MCF 10A (cell line): ENCODE measurements around the gene CCNK. TPM values are rescaled to one million over a fixed set of nuclear protein-coding genes. Genes with fewer than 3 reads are reported as not detected.

ENCODE experiments used
- BruUV-seq: library from RNA; stranded (reverse); fragments of 400-500 nt; replicated peaks from 2 replicates; lab custom pipeline; 2021; lab: Mats Ljungman, UMichigan
- CTCF ChIA-PET: fragments of 300-600 bp; sonication (Branson Sonifier 250); formaldehyde crosslinking; extraction: SDS; loops from one replicate; lab custom pipeline; 2021; ENCODE audit warnings: antibody characterized with exemption, inconsistent platforms; lab: Yijun Ruan, JAX
- POLR2A ChIA-PET: fragments of 300-600, 350-650 bp; sonication (Branson Sonifier 250); formaldehyde crosslinking; extraction: SDS; loops from one replicate; lab custom pipeline; 2020; ENCODE audit warnings: antibody characterized with exemption, inconsistent platforms; lab: Yijun Ruan, JAX
- DNase-seq: peaks from one replicate; pipeline ENCODE4 v3.0.0-alpha.2; 2018; ENCODE audit not compliant: unreplicated experiment
- H3K27ac Mint-ChIP-seq: one replicate; pipeline ENCODE4 v1.8.0; 2022; ENCODE audit warnings: mild to moderate bottlenecking, low read depth, mixed read lengths; ENCODE audit not compliant: unreplicated experiment
- H3K27me3 Mint-ChIP-seq: one replicate; pipeline ENCODE4 v1.8.0; 2022; ENCODE audit warnings: mixed read lengths; ENCODE audit not compliant: insufficient read depth, unreplicated experiment
- H3K36me3 Mint-ChIP-seq: one replicate; pipeline ENCODE4 v1.8.0; 2022; ENCODE audit warnings: mild to moderate bottlenecking, moderate library complexity, mixed read lengths; ENCODE audit not compliant: insufficient read depth, unreplicated experiment
- H3K4me1 Mint-ChIP-seq: one replicate; pipeline ENCODE4 v1.8.0; 2022; ENCODE audit warnings: mixed read lengths; ENCODE audit not compliant: insufficient read depth, unreplicated experiment
- H3K4me3 Mint-ChIP-seq: one replicate; pipeline ENCODE4 v1.8.0; 2022; ENCODE audit warnings: mild to moderate bottlenecking, moderate library complexity, mixed read lengths; ENCODE audit not compliant: unreplicated experiment
- H3K9me3 Mint-ChIP-seq: one replicate; pipeline ENCODE4 v1.8.0; 2022; ENCODE audit warnings: mixed read lengths; ENCODE audit not compliant: unreplicated experiment
- CTCF ChIP-seq: fragments of 200-600 bp; IDR thresholded peaks from one replicate; pipeline ENCODE4 v1.8.0; 2022; ENCODE audit warnings: antibody characterized with exemption, mild to moderate bottlenecking; ENCODE audit not compliant: unreplicated experiment
- intact Hi-C: fragments of 100-400 bp; cut with micrococcal nuclease; formaldehyde crosslinking; loops from 2 replicates; pipeline ENCODE4 v1.14.1; 2022
- total RNA-seq: library from RNA; stranded (reverse); gene quantifications from 2 replicates; pipeline ENCODE4 v1.2.3, GENCODE V29; 2022

CCNK gene
- total RNA-seq, 1 experiment from 2014 or later, result 70.4 TPM

GRCh38 chr14:99476864-99477263 lies 4.3 kb upstream of the CCNK start:
- TF ChIP-seq CTCF, result no peak
- H3K36me3 Mint-ChIP-seq, result peaks cover 6% of the 10 kb centered on the region
- CTCF ChIA-PET, result no interaction called here
- BruUV-seq, result no TSS peak
- no peak overlapping the region for H3K4me3 Mint-ChIP-seq
- no peak overlapping the region for H3K27ac Mint-ChIP-seq
- intact Hi-C loops, result no loop called here
- DNase-seq, result peak; percentile 10
- H3K27me3 Mint-ChIP-seq, result no peaks in the 10 kb centered on the region
- POLR2A ChIA-PET, result interaction anchor here (0.9 kb wide), 1 partner anchor 16 kb away, joined by 3 read pairs; no protein-coding TSS in a partner anchor
- peaks cover 28% of the 10 kb centered on the region for H3K4me1 Mint-ChIP-seq
- no peaks in the 10 kb centered on the region for H3K9me3 Mint-ChIP-seq

GRCh38 chr14:99478128-99478527 lies 3.1 kb upstream of the CCNK start:
- H3K27ac Mint-ChIP-seq, result no peak overlapping the region

GRCh38 chr14:99479160-99479905 lies 1.9 kb upstream of the CCNK start:
- no peak for DNase-seq
- H3K4me3 Mint-ChIP-seq, result peak overlapping the region; percentile 95
- TF ChIP-seq CTCF, result no peak
- H3K4me1 Mint-ChIP-seq, result peaks cover 41% of the 10 kb centered on the region
- peaks cover 16% of the 10 kb centered on the region for H3K36me3 Mint-ChIP-seq
- BruUV-seq, result no TSS peak
- no peaks in the 10 kb centered on the region for H3K27me3 Mint-ChIP-seq
- H3K27ac Mint-ChIP-seq, result peak overlapping the region; percentile 81
- ChIA-PET CTCF (no interaction called here), POLR2A (interaction anchor here (0.6 to 4.7 kb wide), 6 partner anchors 12 to 770 kb away, joined by 3 to 32 read pairs (median 4); no protein-coding TSS in a partner anchor)
- intact Hi-C loops, result no loop called here
- H3K9me3 Mint-ChIP-seq, result no peaks in the 10 kb centered on the region

More at GRCh38 chr14:99478128-99478527, 3.1 kb upstream of the CCNK start:
- H3K4me1 Mint-ChIP-seq, result peaks cover 29% of the 10 kb centered on the region
- POLR2A ChIA-PET, result no interaction called here
- intact Hi-C loops, result no loop called here
- CTCF ChIA-PET, result interaction anchor here (0.6 kb wide), 1 partner anchor 39 kb away, joined by 4 read pairs; no protein-coding TSS in a partner anchor
- H3K36me3 Mint-ChIP-seq, result peaks cover 11% of the 10 kb centered on the region
- H3K4me3 Mint-ChIP-seq, result peak overlapping the region; percentile 95
- DNase-seq, result no peak
- TF ChIP-seq CTCF, result no peak
- no peaks in the 10 kb centered on the region for H3K9me3 Mint-ChIP-seq
- no TSS peak for BruUV-seq
- H3K27me3 Mint-ChIP-seq, result no peaks in the 10 kb centered on the region
